HG02884 (cell line): ENCODE data around the gene YWHAG.
"Not testable (repeated sequence)": the region's sequence is repeated elsewhere in the genome, so short reads cannot be mapped to it uniquely, and the experiment has no call there.

ENCODE experiments used
- ATAC-seq: cut with Tn5 transposase; IDR thresholded peaks from one replicate; pipeline ENCODE4 v1.9.1; 2021; ENCODE audit warnings: mild to moderate bottlenecking, moderate library complexity; ENCODE audit not compliant: unreplicated experiment

The YWHAG gene

DNA sequence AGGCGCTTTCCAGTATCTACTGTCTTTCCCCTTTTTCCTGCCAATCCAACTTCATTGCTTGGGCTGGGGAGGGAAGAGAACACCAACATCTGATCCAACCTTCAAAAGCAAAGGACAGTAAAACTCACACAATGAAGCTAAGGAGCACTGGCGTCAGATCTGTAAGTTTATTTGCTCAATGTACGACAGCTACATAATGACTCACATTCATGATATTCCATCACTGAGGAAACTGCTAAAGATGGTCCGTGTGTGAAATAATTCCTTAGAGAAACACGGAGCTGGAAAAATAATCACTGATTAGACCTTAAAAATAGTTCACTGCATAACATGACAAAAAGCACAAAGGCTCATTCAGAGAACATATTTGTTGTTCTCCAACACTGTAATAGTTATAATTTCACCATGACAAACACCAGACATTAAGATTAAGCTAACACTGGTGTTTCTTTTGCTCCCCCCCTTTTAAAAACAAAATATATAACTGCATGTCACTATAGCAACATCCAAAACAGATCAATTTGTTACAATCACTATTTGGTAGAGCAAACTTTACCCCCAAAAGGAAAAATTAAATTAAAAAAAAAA, 32.1 kb downstream of the YWHAG start:
- no peak for ATAC-seq

DNA sequence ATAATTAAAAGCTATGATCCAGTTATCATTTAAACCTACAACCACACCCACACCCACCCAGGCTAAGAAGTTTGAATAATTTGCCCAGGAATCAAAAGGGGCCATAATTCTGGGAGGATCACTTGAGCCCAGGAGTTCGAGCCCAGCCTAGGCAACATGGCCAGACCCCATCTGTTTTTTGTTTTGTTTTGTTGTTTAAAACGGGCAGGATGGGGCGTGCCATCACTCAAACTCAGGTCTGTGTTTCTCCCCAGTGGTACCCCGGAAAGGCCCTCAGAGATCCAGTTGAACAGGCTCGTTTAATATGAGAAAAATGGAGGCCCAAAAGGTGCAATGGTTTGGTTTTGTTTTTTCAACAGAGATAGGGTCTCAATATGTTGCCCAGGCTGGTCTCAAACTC, 33.0 kb downstream of the YWHAG start:
- no peak for ATAC-seq

DNA sequence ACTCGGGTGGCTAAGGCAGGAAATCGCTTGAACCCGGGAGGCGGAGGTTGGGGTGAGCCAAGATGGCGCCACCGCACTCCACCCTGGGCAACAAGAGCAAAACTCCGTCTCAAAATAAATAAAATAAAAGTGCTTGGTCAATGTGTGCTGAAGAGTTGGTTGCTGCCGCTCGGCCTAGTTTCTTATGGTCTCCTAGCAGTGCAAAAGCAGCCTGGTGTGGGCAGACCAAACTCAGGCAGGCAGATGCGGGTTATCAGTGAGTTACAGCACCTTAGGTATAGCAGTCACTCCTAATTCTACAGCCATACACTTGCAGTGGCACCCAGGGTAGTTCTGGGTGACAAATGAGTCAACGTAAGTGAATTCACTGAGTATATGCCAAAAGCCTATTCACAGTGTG, 33.7 kb downstream of the YWHAG start:
- ATAC-seq: no peak

DNA sequence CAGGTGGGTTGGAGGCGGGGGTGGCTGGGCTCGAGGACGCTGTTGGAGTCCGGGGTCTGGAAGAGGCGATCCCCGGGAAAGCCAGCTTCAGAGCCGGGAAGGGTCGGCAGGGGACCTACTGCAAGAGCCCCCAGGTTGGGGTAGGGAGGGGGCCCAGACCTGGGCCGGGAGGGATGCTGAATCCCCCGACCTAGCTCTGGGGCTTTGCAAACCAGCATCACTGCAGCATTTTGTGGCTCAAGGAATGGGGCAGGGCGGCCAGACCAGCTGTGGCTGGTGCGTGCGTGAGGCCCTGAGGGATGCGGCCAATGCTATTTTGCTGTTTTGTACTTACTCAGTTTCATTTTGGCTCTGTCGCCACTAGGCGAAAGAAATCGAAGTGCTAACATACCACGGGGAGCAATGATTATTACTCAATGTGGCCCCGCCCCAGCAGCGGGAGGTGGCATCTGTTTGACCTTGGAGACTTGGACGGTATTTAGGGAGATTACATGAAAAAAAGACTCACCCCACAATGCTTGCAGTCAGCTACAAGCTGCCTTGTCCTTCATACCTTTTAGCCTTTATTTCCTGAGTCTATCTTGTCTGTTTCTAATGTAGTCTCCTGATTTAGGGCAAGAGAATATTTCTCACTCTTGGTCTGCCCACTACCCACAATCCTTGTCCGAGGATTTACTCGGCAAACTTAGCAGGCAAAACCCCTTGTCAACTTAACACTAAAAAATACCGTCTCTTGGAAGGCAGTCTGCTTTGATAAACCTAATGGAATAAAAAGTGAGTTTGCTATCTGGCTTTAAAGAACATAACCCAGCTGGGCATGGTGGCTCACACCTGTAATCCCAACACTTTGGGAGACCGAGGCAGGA, 40.1 kb downstream of the YWHAG start:
- ATAC-seq: peak; percentile 38

DNA sequence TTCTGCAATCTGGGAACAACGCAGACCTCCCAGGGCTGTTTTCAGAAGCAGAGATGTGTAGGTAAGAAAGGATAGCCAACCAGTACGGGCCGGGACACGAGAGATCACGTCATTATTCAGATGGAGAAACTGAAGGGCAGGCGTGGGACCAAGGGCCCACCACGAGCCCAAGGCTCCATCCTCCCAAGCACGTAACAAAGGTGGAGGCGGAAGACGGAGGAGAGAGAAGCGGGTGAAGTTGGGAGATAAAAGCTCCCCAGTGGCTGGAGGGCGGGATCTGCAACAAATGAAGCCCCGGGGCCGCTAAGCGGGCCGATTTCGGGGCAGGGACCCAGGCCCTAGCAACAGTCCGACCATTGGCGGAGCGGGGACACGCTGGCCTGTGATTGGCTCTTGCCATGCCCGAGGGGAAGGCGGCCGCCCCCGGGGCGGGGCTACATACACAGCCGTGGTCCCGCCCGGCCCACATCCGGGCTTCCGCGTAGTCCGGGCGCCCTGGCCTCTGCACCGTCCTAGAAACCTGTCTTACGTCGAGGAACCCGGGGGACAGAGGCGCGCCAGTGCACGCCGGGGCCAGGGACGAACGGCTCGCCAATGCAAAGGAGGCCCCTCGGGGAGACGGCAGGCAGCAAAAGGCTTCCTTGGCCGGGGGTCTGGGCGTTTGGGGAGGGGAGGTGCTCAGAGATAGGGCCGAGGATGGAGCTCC, 40.9 kb downstream of the YWHAG start:
- peak; percentile 87 for ATAC-seq

DNA sequence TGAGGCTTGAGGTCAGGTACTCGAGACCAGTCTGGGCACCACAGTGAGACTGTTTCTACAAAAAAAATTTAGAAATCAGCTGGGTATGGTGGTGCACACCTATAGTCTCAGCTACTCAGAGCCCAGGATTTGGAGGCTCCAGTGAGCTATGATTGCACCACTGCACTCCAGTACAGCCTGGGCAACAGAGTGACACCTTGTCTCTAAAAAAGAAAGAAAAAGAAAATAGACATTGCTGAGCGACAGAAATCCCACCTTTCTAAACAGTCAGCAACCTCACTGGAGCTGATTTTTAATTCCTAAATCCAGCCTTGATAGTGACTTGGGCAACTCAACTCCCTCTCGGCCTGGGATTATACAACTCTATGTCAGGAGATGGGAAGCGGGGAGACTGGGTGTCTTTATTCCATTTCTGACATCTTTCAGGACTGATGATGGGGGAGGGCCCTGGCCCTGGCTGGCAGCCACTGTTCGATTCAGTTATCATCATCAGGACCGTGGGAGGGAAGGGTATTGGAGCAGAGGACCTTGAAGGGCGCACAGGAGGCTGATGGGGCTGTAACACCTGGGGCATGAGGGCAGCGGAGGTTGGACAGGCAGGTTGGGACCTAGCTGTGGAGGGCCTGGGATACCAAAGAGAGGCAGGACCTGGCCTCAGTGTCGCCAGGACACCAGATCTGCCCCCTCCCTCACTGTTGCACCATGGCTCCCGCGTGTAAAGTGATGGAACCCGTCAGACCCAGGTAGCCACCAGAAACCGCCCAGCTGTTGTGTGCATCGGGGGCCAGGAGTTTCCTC, 41.6 kb downstream of the YWHAG start:
- ATAC-seq: no peak

DNA sequence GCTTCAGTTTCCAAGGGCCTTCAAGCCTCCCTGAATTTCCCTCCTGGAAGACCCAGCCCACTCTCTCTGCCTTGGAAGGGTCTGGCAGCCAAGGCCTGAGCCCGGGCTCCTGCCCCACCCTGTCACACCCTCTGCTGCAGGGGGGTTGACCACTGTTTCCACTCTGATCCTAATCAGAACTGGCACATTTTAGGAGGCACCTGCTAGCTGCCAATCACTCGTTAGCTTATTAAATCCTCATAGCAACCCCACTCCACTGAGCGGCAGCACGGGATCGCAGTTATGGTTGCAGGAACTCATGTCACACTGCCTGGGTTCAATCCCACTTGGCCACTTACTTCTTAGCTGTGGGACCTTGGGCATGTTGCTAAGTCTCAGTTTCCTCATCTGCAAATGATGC, 43.4 kb downstream of the YWHAG start:
- ATAC-seq: no peak

DNA sequence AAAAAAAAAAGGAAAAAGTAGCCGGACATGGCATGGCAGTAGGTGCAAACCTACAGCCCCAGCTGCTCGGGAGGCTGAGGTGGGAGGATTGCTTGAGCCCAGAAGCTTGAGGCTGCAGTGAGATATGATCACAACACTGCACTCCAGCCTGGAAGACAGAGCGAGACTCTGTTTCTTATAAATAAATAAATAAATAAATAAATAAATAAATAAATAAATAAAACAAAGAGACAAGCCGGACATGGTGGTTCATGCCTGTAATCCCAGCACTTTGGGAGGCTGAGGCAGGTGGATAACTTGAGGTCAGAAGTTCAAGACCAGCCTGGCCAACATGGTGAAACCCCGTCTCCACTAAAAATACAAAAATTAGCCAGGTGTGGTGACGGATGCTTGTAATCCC, 44.1 kb downstream of the YWHAG start:
- not testable (repeated sequence) for ATAC-seq

DNA sequence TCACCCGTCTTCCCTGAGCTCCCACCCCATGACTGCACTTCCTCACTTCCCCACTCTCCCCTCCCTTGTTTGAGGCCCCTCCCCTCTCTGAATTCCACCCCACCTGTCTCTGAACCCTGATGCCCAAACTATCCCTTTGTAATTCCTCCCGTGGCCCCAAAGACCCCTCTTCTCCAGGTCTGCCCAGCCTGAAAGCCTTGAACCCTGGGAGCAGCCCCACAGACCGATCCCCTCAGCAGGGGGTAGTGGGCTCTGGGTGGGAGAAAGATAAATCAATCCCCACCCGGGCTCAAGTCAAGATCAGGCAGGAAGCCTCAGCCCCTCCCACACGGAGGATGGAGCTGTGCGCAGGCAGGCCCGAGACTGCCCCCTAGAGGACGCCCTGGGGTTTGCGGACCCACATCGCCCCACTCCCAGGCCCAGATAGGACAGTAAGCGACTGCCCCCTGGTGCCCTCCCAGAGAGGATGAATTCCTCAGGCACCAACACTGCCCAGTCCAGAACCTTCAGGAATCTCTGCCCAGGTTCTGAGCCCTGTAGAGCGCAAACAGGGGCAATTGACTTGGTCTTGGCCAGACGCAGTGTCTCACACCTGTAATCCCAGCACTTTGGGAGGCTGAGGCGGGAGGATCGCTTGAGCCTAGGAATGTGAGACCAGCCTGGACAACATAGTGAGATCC, 44.6 kb downstream of the YWHAG start:
- no peak for ATAC-seq

DNA sequence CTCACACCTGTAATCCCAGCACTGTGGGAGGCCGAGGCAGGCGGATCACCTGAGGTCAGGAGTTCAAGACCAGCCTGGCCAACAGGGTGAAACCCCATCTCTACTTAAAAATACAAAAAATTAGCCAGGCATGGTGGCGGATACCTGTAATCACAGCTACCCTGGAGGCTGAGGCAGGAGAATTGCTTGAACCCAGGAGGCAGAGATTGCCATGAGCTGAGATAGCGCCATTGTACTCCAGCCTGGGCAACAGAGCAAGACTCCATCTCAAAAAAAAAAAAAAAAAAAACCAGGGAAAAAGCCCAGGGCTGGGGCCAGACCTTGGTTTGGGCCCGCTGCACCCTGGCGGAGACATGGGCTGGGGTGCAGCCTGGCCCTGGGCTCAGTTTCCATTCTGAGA, 47.0 kb downstream of the YWHAG start:
- ATAC-seq: not testable (repeated sequence)

DNA sequence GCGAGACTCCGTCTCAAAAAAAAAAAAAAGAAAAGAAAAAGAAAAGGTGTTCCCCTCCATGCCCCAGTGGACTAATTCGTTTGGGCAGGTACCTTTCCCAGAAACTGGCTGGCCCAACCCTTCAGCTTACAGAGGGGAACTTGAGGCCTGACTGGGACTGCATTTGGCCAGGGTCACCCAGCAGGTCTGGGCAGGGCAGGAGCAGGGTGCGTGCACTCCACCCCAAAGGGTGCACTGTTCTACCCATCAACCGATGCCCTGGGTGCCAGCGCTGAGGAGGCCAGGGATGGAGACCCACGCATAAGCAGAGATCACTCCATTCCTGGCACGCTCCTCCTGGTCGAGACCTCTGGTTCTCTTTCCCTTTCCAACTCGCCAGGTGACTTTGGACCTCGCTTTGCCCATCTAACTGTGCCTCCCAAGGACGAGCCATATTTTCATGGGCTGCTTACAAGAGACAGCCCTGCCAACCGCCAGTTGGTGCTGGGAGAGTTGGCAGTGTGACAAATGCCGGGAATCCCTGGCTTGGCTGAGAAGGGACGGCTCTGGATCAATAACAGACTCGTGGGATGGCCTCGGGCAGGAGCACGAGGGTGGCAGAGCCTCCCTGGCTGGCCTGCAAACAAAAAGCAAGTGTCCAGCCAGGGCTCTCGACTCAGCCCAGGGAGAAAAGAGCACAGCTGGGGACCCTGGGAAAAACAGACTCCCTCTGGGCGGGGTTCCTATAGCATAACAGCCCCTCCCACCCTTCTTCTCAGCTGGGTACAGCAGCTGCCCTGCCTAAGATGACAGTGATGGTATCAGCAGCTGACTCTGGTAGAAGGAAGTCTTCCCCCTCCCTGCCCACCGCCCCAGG, 48.5 kb downstream of the YWHAG start:
- ATAC-seq: no peak

DNA sequence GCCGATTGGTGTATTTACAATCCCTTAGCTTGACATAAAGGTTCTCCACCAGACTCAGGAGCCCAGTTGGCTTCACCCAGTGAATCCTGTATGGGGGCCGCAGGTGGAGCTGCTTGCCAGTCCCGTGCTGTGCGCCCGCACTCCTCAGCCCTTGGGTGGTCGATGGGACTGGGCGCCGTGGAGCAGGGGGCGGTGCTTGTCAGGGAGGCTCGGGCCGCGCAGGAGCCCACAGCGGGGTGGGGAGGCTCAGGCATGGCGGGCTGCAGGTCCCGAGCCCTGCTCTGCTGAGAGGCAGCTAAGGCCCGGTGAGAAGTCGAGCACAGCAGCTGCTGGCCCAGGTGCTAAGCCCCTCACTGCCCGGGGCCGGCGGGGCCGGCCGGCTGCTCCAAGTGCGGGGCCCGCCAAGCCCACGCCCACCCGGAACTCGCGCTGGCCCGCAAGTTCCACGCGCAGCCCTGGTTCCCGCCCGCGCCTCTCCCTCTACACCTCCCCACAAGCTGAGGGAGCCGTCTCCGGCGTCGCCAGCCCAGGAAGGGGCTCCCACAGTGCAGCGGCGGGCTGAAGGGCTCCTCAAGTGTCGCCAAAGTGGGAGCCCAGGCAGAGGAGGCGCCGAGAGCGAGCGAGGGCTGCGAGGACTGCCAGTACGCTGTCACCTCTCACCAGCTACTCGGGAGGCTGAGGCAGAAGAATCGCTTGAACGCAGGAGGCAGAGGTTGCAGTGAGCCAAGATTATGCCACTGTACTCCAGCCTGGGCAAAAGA, 49.3 kb downstream of the YWHAG start:
- not testable (repeated sequence) for ATAC-seq

DNA sequence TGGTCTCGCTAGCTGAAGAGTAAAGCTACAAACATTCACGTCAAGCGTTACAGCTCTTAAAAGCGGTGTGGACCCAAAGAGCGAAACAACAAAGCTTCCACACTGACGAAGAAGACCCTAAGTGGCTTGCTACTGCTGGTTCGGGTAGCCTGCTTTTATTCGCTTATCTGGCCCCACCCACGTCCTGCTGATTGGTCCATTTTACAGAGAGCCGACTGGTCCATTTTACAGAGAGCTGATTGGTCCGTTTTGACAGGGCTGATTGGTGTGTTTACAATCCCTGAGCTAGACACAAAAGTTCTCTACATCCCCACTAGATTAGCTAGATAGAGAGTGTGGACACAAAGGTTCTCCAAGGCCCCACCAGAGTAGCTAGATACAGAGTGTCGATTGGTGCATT, 49.9 kb downstream of the YWHAG start:
- ATAC-seq: not testable (repeated sequence)

DNA sequence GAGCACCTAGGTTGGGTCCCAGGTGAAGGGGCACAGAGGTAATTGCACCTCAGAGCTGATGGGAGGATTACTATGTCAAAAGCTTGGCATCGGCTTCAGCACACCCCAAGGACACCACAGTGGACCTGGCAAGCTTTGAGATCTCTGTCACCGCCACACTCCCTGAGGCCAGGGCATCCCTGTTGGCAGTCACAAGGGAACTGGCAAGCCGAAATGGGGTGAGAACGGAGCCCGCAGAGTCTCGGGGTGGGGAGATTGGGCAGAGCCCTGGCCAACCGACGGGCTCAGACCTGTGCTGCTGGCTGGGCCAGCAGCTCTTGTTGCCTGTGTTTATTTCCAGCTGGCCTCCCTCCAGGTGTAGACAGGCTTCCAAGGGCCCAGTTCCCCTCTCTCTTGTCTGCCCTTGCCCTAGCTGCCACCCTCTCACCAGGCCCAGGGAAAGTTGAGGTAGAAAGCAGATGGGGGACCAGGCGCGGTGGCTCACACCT, 53.9 kb downstream of the YWHAG start:
- ATAC-seq: no peak

DNA sequence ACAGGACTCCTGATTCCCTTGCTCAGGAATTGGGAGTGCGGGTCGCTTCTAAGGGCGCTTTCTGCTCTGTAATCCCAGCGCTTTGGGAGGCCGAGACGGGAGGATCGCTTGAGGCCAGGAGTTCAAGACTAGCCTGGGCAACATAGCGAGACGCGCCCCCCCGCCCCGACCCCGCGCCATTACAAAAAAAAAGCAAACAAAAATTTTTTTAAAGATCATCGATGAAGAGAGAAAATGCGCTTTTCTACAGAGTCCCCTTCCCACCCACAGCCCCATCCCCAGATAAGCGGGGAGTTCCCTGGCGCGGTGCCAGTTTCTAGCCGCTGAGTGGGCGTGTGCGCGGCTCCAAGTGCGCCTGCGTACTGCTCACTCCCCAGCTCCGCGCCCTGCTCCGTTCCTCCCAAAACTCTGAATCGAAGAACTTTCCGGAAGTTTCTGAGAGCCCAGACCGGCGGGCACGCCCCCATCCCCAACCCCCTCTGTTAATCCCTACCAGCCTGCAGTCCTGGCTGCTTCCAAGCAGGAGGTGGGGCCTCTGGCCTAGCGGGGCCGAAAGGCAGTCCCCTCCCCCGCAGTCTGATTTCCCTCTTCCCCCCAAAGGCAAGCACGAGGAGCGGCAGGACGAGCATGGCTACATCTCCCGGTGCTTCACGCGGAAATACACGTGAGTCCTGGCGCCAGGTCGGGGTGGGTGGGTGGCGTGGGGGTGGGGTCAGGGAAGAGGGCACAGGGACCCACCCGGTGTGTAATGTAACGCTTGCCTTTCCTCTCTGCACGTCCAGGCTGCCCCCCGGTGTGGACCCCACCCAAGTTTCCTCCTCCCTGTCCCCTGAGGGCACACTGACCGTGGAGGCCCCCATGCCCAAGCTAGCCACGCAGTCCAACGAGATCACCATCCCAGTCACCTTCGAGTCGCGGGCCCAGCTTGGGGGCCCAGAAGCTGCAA, 55.3 kb downstream of the YWHAG start:
- peak; percentile 55 for ATAC-seq

DNA sequence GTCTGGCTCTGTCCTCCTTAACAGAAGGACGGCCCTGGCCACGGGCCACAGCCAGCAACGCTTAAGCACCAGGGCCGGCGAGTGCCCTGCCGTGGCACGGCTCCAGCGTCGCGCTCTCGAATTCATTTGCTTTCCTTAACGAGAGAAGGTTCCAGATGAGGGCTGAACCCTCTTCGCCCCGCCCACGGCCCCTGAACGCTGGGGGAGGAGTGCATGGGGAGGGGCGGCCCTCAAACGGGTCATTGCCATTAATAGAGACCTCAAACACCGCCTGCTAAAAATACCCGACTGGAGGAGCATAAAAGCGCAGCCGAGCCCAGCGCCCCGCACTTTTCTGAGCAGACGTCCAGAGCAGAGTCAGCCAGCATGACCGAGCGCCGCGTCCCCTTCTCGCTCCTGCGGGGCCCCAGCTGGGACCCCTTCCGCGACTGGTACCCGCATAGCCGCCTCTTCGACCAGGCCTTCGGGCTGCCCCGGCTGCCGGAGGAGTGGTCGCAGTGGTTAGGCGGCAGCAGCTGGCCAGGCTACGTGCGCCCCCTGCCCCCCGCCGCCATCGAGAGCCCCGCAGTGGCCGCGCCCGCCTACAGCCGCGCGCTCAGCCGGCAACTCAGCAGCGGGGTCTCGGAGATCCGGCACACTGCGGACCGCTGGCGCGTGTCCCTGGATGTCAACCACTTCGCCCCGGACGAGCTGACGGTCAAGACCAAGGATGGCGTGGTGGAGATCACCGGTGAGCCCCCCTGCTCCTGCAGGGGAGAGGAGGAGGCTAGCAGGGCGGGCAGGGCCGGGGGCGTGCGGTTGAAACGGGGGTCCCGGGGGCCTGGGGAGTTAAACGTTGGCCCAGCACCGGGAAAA, 56.2 kb downstream of the YWHAG start, which contains the start of gene HSPB1:
TSS of gene HSPB1 (plus strand) at position 327 of the 855 bp plus-strand sequence. CDS start at position 367, 40 bp downstream.
- peak; percentile 56 for ATAC-seq
